Sciatic nerve (tissue), 2 donors: Measurements from ENCODE around the gene F5. TPM values are rescaled to one million over a fixed set of nuclear protein-coding genes. Genes with fewer than 3 reads are reported as not detected.

Experiments
- ATAC-seq: fragments of 200-7000 bp; cut with Tn5 transposase; one replicate; pipeline ENCODE4 v1.9.1; 2020; ENCODE audit warnings: mild to moderate bottlenecking, moderate library complexity
- DNase-seq: peaks from one replicate; pipeline ENCODE4 v3.0.0-alpha.2; 2020; ENCODE audit warnings: low spot score
- intact Hi-C: fragments of 100-400 bp; cut with DNase I; formaldehyde crosslinking; loops from one replicate; pipeline ENCODE4 v1.14.2; 2022
- total RNA-seq: library from RNA; stranded (reverse); fragmentation: NEBNext Ultra II Directional; extraction: Animal tissue kit (Norgen Biotek cat#: 25700); gene quantifications from one replicate; pipeline ENCODE4 v1.2.1, GENCODE V29; 2021
- donor health status: DM: no; HTN: no; CAD: no.
- donor health status: DM: no; HTN: no; CAD: no.

The F5 gene
- total RNA-seq, 1 donor from 2014 or later, result 1.8 TPM

DNA sequence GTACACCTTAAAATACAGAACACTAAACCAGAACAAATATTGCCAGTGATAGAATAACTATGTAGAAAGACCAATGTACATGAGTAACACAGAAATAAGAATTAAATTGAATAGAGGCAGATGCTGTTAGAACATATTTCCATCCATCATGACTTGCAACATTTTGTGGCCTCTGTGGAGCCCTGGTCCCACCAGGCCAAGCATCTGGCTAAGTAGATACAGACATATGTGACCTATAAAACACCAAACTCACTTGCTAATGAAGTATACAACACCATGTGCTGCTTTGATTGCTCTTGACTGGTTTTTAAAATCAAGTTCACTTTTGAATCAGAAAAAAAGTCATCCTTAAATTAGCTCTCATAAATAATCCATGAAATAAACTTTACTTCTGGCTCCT, 121.0 kb downstream of the F5 start:
- no peak for DNase-seq
- intact Hi-C loops, result no loop called here

More for the DNA sequence above, 121.0 kb downstream of the F5 start:
- no peak for ATAC-seq

Other genes starting within 250 kb of the F5 start
- gene NME7, start 218.7 kb downstream of the F5 start, total RNA-seq, result 15.9 TPM
- 28.1 TPM for gene BLZF1, start 218.3 kb downstream of the F5 start, total RNA-seq
- gene CCDC181, start 159.0 kb downstream of the F5 start, total RNA-seq, result 2.1 TPM
- 7.0 TPM for gene SLC19A2, start 100.5 kb downstream of the F5 start, total RNA-seq
- gene SELP, start 43.6 kb upstream of the F5 start, total RNA-seq, result 21.0 TPM
- 13.5 TPM for gene SELL, start 125.1 kb upstream of the F5 start, total RNA-seq
- gene SELE, start 147.6 kb upstream of the F5 start, total RNA-seq, result 20.1 TPM
- gene METTL18, start 208.4 kb upstream of the F5 start, total RNA-seq, result 9.5 TPM